ENCODE measurements around the gene MYO1E.
A peak's percentile ranks its signal among the peaks of the same experiment; 100 is the strongest.
"Not testable (repeated sequence)": the region's sequence is repeated elsewhere in the genome, so short reads cannot be mapped to it uniquely, and the experiment has no call there.

MYO1E gene

GRCh38 chr15:59148153-59148833 is 224.4 kb downstream of the MYO1E start:
- TF ChIP-seq PATZ1 (CRISPR knock-in tag; IDR thresholded peaks at IDR 0.05; ENCODE audit: borderline replicate concordance) (no peak), ZFP3 (CRISPR knock-in tag; IDR thresholded peaks at IDR 0.05) (no peak), ZNF565 (CRISPR knock-in tag; conservative IDR thresholded peaks at IDR 0.05; ENCODE audit: low read depth) (no peak), ARNTL (CRISPR knock-in tag; IDR thresholded peaks at IDR 0.05; ENCODE audit: borderline replicate concordance, low read depth) (no peak), CREB5 (CRISPR knock-in tag; IDR thresholded peaks at IDR 0.05; ENCODE audit: low read depth) (no peak), ISL1 (CRISPR knock-in tag; IDR thresholded peaks at IDR 0.05) (no peak), SNAI2 (CRISPR knock-in tag; IDR thresholded peaks at IDR 0.05) (no peak), OSR1 (CRISPR knock-in tag; IDR thresholded peaks at IDR 0.05) (no peak), ZFP30 (CRISPR knock-in tag; IDR thresholded peaks at IDR 0.05) (no peak), TSHZ2 (CRISPR knock-in tag; IDR thresholded peaks at IDR 0.05) (no peak), POU6F1 (CRISPR knock-in tag; IDR thresholded peaks at IDR 0.05; ENCODE audit: borderline replicate concordance, low read depth) (no peak), CSRNP3 (CRISPR knock-in tag; IDR thresholded peaks at IDR 0.05) (no peak), GLIS3 (CRISPR knock-in tag; IDR thresholded peaks at IDR 0.05) (no peak), ESRRG (CRISPR knock-in tag; IDR thresholded peaks at IDR 0.05) (no peak), ZNF70 (CRISPR knock-in tag; IDR thresholded peaks at IDR 0.05) (no peak), ZC3H10 (CRISPR knock-in tag; IDR thresholded peaks at IDR 0.05) (no peak), BACH2 (CRISPR knock-in tag; IDR thresholded peaks at IDR 0.05; ENCODE audit: borderline replicate concordance) (no peak), ZNF8 (CRISPR knock-in tag; IDR thresholded peaks at IDR 0.05) (no peak), RARB (CRISPR knock-in tag; IDR thresholded peaks at IDR 0.05) (no peak)
- peak; percentile 45; the same call in 2 of the 3 replicates for ATAC-seq

GRCh38 chr15:59147666-59148065 is 225.0 kb downstream of the MYO1E start:
- no peak for ATAC-seq
- TF ChIP-seq TSHZ2 (CRISPR knock-in tag; IDR thresholded peaks at IDR 0.05) (no peak), ZNF8 (CRISPR knock-in tag; IDR thresholded peaks at IDR 0.05) (no peak), ZNF565 (CRISPR knock-in tag; conservative IDR thresholded peaks at IDR 0.05; ENCODE audit: low read depth) (no peak), OSR1 (CRISPR knock-in tag; IDR thresholded peaks at IDR 0.05) (no peak), POU6F1 (CRISPR knock-in tag; IDR thresholded peaks at IDR 0.05; ENCODE audit: borderline replicate concordance, low read depth) (no peak), ZFP30 (CRISPR knock-in tag; IDR thresholded peaks at IDR 0.05) (no peak), ARNTL (CRISPR knock-in tag; IDR thresholded peaks at IDR 0.05; ENCODE audit: borderline replicate concordance, low read depth) (no peak), TCF4 (CRISPR knock-in tag; IDR thresholded peaks at IDR 0.05; ENCODE audit: borderline replicate concordance) (no peak), ZNF70 (CRISPR knock-in tag; IDR thresholded peaks at IDR 0.05) (no peak), CSRNP3 (CRISPR knock-in tag; IDR thresholded peaks at IDR 0.05) (no peak), ESRRG (CRISPR knock-in tag; IDR thresholded peaks at IDR 0.05) (no peak), PPARA (CRISPR knock-in tag; IDR thresholded peaks at IDR 0.05; ENCODE audit: borderline replicate concordance) (no peak), ZFP3 (CRISPR knock-in tag; IDR thresholded peaks at IDR 0.05) (no peak), RARB (CRISPR knock-in tag; IDR thresholded peaks at IDR 0.05) (no peak)

- not testable (repeated sequence) for ATAC-seq
These were observed 228.1 kb downstream of the MYO1E start for GRCh38 chr15:59144594-59144993.
